Neuronal stem cell (in vitro differentiated cells): ENCODE measurements around the gene TLCD3B.

ENCODE experiments used
- DNase-seq: peaks from one replicate; pipeline ENCODE4 v3.0.0-alpha.2; 2013; ENCODE audit warnings: low spot score
- H2AFZ ChIP-seq: one replicate; pipeline ENCODE4 v1.6.1; 2013; ENCODE audit warnings: mild to moderate bottlenecking, low read length, inconsistent platforms
- H2AK5ac ChIP-seq: 2 replicates; pipeline ENCODE4 v1.6.1; 2013; ENCODE audit warnings: low read depth, mild to moderate bottlenecking, inconsistent platforms, low read length, moderate library complexity, mixed read lengths
- H2BK120ac ChIP-seq: 2 replicates; pipeline ENCODE4 v1.6.1; 2013; ENCODE audit warnings: low read depth, mild to moderate bottlenecking, inconsistent platforms, low read length, moderate library complexity, mixed read lengths
- H2BK12ac ChIP-seq: one replicate; pipeline ENCODE4 v1.6.1; 2013; ENCODE audit warnings: low read length, inconsistent platforms
- H2BK15ac ChIP-seq: 2 replicates; pipeline ENCODE4 v1.6.1; 2013; ENCODE audit warnings: mild to moderate bottlenecking, low read length, inconsistent platforms, mixed read lengths
- H2BK5ac ChIP-seq: one replicate; pipeline ENCODE4 v1.6.1; 2013; ENCODE audit warnings: inconsistent platforms, mild to moderate bottlenecking, low read length, moderate library complexity
- H3K14ac ChIP-seq: one replicate; pipeline ENCODE4 v1.6.1; 2013; ENCODE audit warnings: low read length, inconsistent platforms
- H3K18ac ChIP-seq: 2 replicates; pipeline ENCODE4 v1.6.1; 2013; ENCODE audit warnings: low read length, inconsistent platforms
- H3K23ac ChIP-seq: 2 replicates; pipeline ENCODE4 v1.6.1; 2013; ENCODE audit warnings: low read depth, mild to moderate bottlenecking, mixed read lengths, low read length, inconsistent platforms; ENCODE audit not compliant: poor library complexity
- H3K27ac ChIP-seq: replicated peaks from 3 replicates; pipeline ENCODE4 v1.5.1; 2013; ENCODE audit warnings: low read length, inconsistent platforms
- H3K27me3 ChIP-seq, 3 experiments: 2 replicates each; pipeline ENCODE4 v1.6.1; 2013; ENCODE audit warnings: low read length in 3 of 3, mild to moderate bottlenecking in 2 of 3, inconsistent platforms in 1 of 3, low read depth in 1 of 3, mixed read lengths in 1 of 3, moderate library complexity in 1 of 3; ENCODE audit not compliant: control insufficient read depth in 3 of 3, insufficient read depth in 3 of 3
- H3K36me3 ChIP-seq, 2 donors: replicated peaks in 1 of 2; 2 replicates each; pipeline ENCODE4 v1.6.1; 2013; ENCODE audit warnings: low read length in 2 of 2; ENCODE audit not compliant: control insufficient read depth in 2 of 2, insufficient read depth in 2 of 2
- H3K4ac ChIP-seq: 2 replicates; pipeline ENCODE4 v1.6.1; 2013; ENCODE audit warnings: inconsistent platforms, mild to moderate bottlenecking, low read length, moderate library complexity
- H3K4me1 ChIP-seq, 2 donors: 1 replicate in 1 of 2; 2 replicates in 1 of 2; pipeline ENCODE4 v1.6.1; 2013; ENCODE audit warnings: low read length in 2 of 2, low read depth in 1 of 2; ENCODE audit not compliant: control insufficient read depth in 2 of 2, insufficient read depth in 1 of 2
- H3K4me2 ChIP-seq: one replicate; pipeline ENCODE4 v1.6.1; 2013; ENCODE audit warnings: mild to moderate bottlenecking, low read length, inconsistent platforms; ENCODE audit not compliant: insufficient read depth, poor library complexity, severe bottlenecking
- H3K4me3 ChIP-seq, 2 donors: 2 replicates each; pipeline ENCODE4 v1.5.1; 2013; ENCODE audit warnings: low read length in 2 of 2, mild to moderate bottlenecking in 2 of 2, inconsistent platforms in 1 of 2, moderate library complexity in 1 of 2
- H3K79me1 ChIP-seq: one replicate; pipeline ENCODE4 v1.6.1; 2013; ENCODE audit warnings: low read depth, mild to moderate bottlenecking, inconsistent platforms, low read length, moderate library complexity
- H3K9ac ChIP-seq: one replicate; pipeline ENCODE4 v1.6.1; 2013; ENCODE audit warnings: mild to moderate bottlenecking, low read depth, low read length, inconsistent platforms; ENCODE audit not compliant: poor library complexity
- H3K9me3 ChIP-seq, 2 donors: replicated peaks in 1 of 2; 2 replicates each; pipeline versions ENCODE3 to v1.6.1; 2013; ENCODE audit warnings: low read length in 2 of 2, mild to moderate bottlenecking in 2 of 2, inconsistent platforms in 1 of 2, low read depth in 1 of 2, mixed read lengths in 1 of 2, moderate library complexity in 1 of 2; ENCODE audit not compliant: control insufficient read depth in 2 of 2, insufficient read depth in 1 of 2
- H4K8ac ChIP-seq: one replicate; pipeline ENCODE4 v1.6.1; 2013; ENCODE audit warnings: low read depth, mild to moderate bottlenecking, inconsistent platforms, low read length, moderate library complexity
- H4K91ac ChIP-seq: one replicate; pipeline ENCODE4 v1.6.1; 2013; ENCODE audit warnings: low read length, low read depth, mild to moderate bottlenecking, inconsistent platforms; ENCODE audit not compliant: poor library complexity
- WGBS, 2 donors: extraction: QIAGEN DNeasy Blood & Tissue Kit; methylation state at CpG; one replicate each; pipeline ENCODE4 v1.1.7; 2013; ENCODE audit warnings: missing lambda C conversion rate in 2 of 2, mixed read lengths in 1 of 2; ENCODE audit not compliant: insufficient read length in 2 of 2, insufficient replicate concordance in 1 of 2; ENCODE audit errors: extremely low coverage in 2 of 2; 5-methylcytosine and 5-hydroxymethylcytosine counted together

TLCD3B gene

DNA sequence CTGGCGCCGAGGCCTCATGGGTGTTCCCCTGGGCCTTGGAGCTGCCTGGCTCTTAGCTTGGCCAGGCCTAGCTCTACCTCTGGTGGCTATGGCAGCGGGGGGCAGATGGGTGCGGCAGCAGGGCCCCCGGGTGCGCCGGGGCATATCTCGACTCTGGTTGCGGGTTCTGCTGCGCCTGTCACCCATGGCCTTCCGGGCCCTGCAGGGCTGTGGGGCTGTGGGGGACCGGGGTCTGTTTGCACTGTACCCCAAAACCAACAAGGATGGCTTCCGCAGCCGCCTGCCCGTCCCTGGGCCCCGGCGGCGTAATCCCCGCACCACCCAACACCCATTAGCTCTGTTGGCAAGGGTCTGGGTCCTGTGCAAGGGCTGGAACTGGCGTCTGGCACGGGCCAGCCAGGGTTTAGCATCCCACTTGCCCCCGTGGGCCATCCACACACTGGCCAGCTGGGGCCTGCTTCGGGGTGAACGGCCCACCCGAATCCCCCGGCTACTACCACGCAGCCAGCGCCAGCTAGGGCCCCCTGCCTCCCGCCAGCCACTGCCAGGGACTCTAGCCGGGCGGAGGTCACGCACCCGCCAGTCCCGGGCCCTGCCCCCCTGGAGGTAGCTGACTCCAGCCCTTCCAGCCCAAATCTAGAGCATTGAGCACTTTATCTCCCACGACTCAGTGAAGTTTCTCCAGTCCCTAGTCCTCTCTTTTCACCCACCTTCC, 43.5 kb downstream of the TLCD3B start:
- Histone ChIP-seq H3K23ac (no peak overlapping the region), H3K36me3 (peaks cover 64 to 100% of the 10 kb centered on the region in 2 donors), H2BK15ac (no peak overlapping the region), H3K4me2 (no peak overlapping the region), H3K9ac (no peak overlapping the region), H4K8ac (no peak overlapping the region), H3K4me1 (no peaks in the 10 kb centered on the region), H3K9me3 (no peaks in the 10 kb centered on the region), H3K27ac (no peak overlapping the region), H2AFZ (no peak overlapping the region), H3K18ac (no peak overlapping the region), H2BK5ac (no peak overlapping the region), H2BK12ac (no peak overlapping the region), H3K27me3 (no peaks in the 10 kb centered on the region), H3K4ac (no peak overlapping the region), H4K91ac (no peak overlapping the region), H3K4me3 (no peak overlapping the region), H2AK5ac (no peak overlapping the region), H3K79me1 (peaks cover 2% of the 10 kb centered on the region), H2BK120ac (no peak overlapping the region), H3K14ac (no peak overlapping the region)
- WGBS, 2 donors = no CpG with 5 or more reads among the region's 35 CpGs
- DNase-seq = no peak

DNA sequence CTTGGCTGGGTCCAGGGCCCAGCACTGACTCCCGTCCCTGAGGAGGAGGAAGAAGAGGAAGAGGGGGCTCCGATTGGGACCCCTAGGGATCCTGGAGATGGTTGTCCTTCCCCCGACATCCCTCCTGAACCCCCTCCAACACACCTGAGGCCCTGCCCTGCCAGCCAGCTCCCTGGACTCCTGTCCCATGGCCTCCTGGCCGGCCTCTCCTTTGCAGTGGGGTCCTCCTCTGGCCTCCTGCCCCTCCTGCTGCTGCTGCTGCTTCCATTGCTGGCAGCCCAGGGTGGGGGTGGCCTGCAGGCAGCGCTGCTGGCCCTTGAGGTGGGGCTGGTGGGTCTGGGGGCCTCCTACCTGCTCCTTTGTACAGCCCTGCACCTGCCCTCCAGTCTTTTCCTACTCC, 44.1 kb downstream of the TLCD3B start:
- H3K14ac ChIP-seq = no peak overlapping the region
- no peak overlapping the region for H3K4me2 ChIP-seq
- no peak overlapping the region for H3K23ac ChIP-seq
- no peaks in the 10 kb centered on the region for H3K9me3 ChIP-seq
- no peak overlapping the region for H3K4me3 ChIP-seq
- H3K18ac ChIP-seq = no peak overlapping the region
- H4K8ac ChIP-seq = no peak overlapping the region
- no peak overlapping the region for H2BK15ac ChIP-seq
- no peak overlapping the region for H3K4ac ChIP-seq
- no peaks in the 10 kb centered on the region for H3K4me1 ChIP-seq
- H3K27ac ChIP-seq = no peak overlapping the region
- H2BK5ac ChIP-seq = no peak overlapping the region
- peaks cover 66 to 100% of the 10 kb centered on the region in 2 donors for H3K36me3 ChIP-seq
- peaks cover 2% of the 10 kb centered on the region for H3K79me1 ChIP-seq
- H4K91ac ChIP-seq = no peak overlapping the region
- H2BK120ac ChIP-seq = no peak overlapping the region
- H2AK5ac ChIP-seq = no peak overlapping the region
- no peak overlapping the region for H3K9ac ChIP-seq
- H2AFZ ChIP-seq = no peak overlapping the region
- no peak overlapping the region for H2BK12ac ChIP-seq
- DNase-seq = no peak
- no CpG with 5 or more reads among the region's 5 CpGs for WGBS, 2 donors
- H3K27me3 ChIP-seq = no peaks in the 10 kb centered on the region

DNA sequence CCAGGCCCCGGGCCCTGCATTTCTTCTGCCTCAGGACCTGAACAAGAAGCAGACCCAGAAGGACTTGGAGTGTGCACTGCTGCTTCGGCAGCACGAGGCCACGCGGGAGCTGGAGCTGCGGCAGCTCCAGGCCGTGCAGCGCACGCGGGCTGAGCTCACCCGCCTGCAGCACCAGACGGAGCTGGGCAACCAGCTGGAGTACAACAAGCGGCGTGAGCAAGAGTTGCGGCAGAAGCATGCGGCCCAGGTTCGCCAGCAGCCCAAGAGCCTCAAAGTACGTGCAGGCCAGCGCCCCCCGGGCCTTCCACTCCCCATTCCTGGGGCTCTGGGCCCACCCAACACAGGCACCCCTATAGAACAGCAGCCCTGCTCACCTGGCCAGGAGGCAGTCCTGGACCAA, 44.8 kb downstream of the TLCD3B start:
- Histone ChIP-seq H4K91ac (no peak overlapping the region), H2BK5ac (no peak overlapping the region), H3K4me3 (no peak overlapping the region), H2BK120ac (no peak overlapping the region), H2BK15ac (no peak overlapping the region), H2BK12ac (no peak overlapping the region), H2AFZ (no peak overlapping the region), H3K9me3 (no peaks in the 10 kb centered on the region), H2AK5ac (no peak overlapping the region), H3K23ac (no peak overlapping the region), H3K4ac (no peak overlapping the region), H3K9ac (no peak overlapping the region), H3K14ac (no peak overlapping the region), H3K27me3 (no peaks in the 10 kb centered on the region), H3K27ac (no peak overlapping the region), H3K4me2 (no peak overlapping the region), H3K36me3 (peaks cover 70 to 100% of the 10 kb centered on the region in 2 donors), H3K4me1 (no peaks in the 10 kb centered on the region), H3K18ac (no peak overlapping the region), H4K8ac (no peak overlapping the region), H3K79me1 (peaks cover 2% of the 10 kb centered on the region)
- WGBS, 2 donors = no CpG with 5 or more reads among the region's 20 CpGs
- no peak for DNase-seq

DNA sequence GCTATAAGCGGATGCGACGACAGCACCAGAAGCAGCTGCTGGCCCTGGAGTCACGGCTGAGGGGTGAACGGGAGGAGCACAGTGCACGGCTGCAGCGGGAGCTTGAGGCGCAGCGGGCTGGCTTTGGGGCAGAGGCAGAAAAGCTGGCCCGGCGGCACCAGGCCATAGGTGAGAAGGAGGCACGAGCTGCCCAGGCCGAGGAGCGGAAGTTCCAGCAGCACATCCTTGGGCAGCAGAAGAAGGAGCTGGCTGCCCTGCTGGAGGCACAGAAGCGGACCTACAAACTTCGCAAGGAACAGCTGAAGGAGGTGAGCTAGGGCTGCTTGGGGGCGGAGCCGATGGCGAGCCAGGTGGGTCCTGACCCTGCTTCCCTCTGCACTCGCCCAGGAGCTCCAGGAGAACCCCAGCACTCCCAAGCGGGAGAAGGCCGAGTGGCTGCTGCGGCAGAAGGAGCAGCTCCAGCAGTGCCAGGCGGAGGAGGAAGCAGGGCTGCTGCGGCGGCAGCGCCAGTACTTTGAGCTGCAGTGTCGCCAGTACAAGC, 45.7 kb downstream of the TLCD3B start:
- Histone ChIP-seq H3K27me3 (no peaks in the 10 kb centered on the region), H2AFZ (no peak overlapping the region), H3K14ac (no peak overlapping the region), H3K4me2 (no peak overlapping the region), H3K4ac (no peak overlapping the region), H3K9me3 (no peaks in the 10 kb centered on the region), H3K36me3 (peaks cover 71 to 100% of the 10 kb centered on the region in 2 donors), H3K79me1 (peaks cover 2% of the 10 kb centered on the region), H4K91ac (no peak overlapping the region), H3K23ac (no peak overlapping the region), H2BK12ac (no peak overlapping the region), H3K9ac (no peak overlapping the region), H3K4me1 (no peaks in the 10 kb centered on the region), H2BK120ac (no peak overlapping the region), H3K4me3 (no peak overlapping the region), H3K27ac (no peak overlapping the region), H3K18ac (no peak overlapping the region), H2AK5ac (no peak overlapping the region), H2BK15ac (no peak overlapping the region), H4K8ac (no peak overlapping the region), H2BK5ac (no peak overlapping the region)
- WGBS, 2 donors = no CpG with 5 or more reads among the region's 28 CpGs
- no peak for DNase-seq
